Epithelial cell of esophagus (primary cell): Measurements from ENCODE around the gene SFT2D1.

Source experiments
- DNase-seq: peaks from one replicate; pipeline ENCODE4 v3.0.0; 2010; ENCODE audit warnings: low read depth
- H3K4me3 ChIP-seq: 2 replicates; pipeline ENCODE4 v1.5.1; 2011; ENCODE audit warnings: mild to moderate bottlenecking, low read length, control low read depth
- CTCF ChIP-seq: IDR thresholded peaks from 2 replicates; pipeline ENCODE4 v1.5.1; 2011; ENCODE audit warnings: low read depth, mild to moderate bottlenecking, low read length, control low read depth, inconsistent platforms; ENCODE audit not compliant: insufficient read depth; ENCODE audit errors: missing control alignments

The SFT2D1 gene

DNA sequence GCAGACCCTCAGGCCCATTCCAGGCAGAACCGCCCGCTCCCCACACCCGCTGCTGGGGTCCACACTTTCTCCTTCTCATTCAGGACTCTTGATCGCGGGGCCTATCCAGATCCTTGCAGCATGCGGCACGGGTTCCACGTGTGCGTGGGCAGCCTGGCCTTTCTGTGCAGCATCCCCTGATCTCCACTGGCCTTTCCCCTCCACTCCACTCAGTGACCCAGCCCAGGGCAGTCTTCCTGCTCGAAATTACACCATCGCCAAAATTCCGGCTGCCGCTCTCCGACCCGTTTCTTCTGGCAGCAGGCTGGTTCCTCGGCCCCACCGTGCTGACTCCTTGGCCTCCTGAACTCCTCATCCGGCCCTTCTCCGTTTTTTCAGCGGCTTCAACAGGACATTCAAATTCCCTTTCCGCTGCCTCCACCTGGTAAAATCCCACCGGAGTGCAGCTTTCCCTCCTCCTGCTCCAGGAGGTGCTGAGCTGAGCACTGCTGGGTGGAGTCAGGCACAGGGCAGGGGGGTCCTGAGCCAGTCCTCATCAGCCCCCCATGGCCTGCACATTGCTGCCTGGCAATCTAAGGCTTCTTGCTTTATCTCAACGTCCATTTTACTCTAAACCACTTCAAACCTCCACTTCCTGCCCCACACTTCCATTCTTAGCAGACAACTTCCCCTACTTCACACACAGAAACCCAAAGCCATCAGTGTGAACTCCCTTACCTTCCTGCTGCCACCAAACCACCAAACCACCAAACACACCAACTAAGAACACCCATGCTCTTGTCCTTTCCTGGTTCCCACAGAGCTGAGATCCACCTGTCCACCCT, 9.0 kb downstream of the SFT2D1 start:
- no peak for DNase-seq
- TF ChIP-seq CTCF, result no peak
- no peak overlapping the region for H3K4me3 ChIP-seq

DNA sequence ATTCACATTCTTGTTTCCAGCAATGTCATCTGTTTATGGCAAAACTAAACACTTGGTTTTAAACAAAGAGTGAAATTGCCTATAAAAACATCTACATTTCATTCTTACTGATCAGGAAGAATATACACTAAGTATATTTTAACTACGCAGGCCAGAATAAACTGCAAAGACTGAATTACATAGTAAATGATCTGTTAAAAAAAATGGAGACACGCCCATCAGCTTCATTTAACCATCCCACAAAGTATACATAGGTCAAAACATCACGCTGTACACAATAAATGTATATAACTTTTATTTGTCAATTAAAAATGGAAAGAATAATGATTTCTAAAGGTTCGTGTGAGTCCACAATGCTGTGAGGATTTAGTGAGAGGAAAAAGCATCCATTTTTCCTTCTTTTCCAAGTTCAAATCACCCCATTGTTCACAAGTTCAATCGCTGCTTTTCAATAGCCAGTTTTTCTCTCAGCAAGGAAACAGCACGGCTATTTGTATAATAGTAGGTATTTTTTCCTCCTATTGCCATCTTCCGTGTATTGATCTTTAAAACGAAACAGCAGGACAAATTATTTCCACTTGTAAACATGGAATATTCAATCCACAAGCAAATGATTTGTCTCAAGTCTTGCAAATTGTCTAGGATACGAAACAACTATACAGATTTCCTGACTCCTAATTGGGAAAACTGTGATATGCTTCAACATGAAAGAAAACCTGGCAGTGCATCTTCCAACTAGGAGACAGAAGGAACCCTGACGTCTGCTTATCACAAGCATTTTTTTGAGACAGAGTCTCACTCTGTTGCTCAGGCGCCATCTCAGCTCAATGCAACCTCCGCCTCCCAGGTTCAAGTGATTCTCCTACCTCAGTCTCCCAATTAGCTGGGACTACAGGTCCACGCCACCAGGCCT, 10.6 kb downstream of the SFT2D1 start:
- H3K4me3 ChIP-seq, result no peak overlapping the region
- no peak for TF ChIP-seq CTCF
- no peak for DNase-seq

DNA sequence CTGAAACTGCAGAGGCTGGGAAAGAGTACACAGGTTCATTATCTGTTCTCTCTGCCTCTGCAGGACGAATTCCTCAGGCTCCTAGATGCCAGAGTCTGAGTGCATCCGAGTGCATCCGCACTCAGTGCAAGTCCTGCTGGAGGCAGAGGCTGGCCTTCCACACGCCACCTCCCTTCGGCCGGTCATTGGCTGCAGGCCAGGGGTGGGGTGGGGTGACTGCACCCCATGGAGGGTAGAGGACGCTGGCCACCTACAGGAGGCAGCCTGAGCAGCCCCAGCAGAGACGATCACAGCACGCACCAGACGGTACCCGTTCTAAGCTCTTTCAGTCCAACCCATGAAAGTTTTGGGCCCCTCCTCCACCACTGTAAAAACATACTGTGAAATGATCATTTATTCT, 11.7 kb downstream of the SFT2D1 start:
- peak; percentile 28 for DNase-seq
- TF ChIP-seq CTCF, result no peak
- no peak overlapping the region for H3K4me3 ChIP-seq

DNA sequence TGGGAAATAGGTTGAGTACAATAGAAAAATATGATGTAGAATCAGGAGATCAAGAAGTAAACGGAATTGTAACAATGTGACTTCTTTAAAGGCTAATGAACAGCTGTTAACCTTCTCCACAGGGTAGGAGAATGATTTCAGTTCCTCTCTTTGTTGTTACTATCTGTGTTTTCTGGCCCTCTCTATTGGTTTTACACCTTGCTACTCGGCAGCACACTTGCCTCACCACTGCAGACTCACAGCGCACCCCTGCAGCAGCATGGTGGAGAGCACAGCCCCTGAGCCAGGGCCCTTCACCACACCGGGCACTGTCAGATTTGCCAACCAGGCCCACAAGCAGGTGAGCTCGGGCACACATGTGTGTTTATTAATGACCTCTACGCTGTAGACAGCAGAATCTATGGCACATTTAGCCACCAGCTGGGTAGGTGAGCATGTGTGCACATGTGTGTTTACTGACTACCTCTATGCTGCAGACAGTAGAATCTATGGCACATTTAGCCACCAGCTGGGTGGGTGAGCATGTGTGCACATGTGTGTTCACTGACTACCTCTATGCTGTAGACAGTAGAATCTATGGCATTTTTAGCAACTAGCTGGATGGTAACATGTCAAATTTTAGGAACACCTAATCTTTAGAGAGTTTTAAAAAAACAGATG, 16.8 kb downstream of the SFT2D1 start:
- TF ChIP-seq CTCF, result no peak

DNA sequence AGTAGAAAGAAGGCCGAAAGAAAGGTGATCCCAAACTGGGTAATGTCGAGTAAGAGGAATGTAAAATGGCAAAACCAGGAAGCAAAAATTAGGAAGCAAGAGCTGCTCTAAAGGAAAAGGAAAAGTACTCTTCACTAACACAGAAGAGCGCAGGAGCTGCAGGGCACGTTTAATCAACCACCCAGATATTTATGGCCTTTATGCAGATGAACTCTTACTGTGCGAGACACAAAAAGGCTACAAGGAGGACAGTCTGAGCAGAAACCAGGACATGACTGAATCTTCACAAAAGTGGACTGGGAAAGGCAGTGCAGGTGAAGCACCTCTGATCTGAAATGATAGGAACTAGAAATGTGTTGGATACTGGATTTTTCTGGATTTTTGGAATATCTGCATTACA, 18.9 kb downstream of the SFT2D1 start:
- no peak for DNase-seq
- no peak overlapping the region for H3K4me3 ChIP-seq
- no peak for TF ChIP-seq CTCF

More for the DNA sequence above, 16.8 kb downstream of the SFT2D1 start:
- H3K4me3 ChIP-seq, result no peak overlapping the region
- no peak for DNase-seq

DNA sequence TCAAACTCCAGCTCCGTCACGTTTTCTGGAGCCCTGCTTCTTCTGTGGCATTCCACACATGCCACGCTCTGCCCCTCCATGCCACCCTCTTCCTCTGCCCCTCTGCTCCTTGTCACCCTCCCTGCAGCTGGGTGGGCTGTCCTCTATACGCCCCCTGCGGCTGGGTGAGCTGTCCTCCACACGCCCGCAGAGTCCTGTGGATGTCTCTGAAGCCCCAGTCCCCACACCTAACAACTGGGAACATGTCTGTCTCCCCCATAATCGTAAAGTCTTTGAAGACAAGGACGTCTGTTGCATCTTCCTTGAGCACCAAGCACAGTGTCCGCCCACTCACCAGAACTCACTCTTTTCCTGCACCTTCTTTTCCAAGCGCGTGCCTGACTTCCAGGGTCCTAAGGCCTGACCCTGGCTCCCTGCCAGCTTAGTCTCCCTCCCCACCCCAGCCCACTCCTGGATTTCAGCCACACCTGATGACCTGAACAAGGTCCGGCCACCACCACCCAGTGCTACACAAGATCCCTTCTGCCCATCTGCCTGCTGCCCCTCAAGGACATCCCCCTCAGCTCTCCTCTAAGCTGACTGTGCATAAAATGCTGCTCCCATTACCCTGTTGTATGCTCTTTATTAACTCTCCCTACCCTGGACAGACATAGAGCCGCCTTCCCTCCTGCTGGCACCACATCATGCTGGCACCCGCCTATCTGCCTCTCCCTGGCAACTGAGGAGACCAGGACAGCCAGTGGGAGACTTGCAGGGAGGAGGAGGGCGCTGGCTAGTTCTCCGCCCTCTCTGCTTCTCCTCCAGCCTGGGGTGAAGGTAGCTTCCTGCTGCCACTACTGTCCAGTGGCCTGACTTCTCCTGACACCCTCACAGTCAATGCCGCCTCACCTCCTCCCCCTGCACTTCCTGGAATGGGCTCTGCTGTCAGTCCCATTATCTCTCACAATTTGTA, 23.4 kb downstream of the SFT2D1 start:
- DNase-seq, result no peak
- TF ChIP-seq CTCF, result no peak
- H3K4me3 ChIP-seq, result no peak overlapping the region
